Neural cell (in vitro differentiated cells): Measurements from ENCODE around the gene LCLAT1. TPM values are rescaled to one million over a fixed set of nuclear protein-coding genes. Genes with fewer than 3 reads are reported as not detected.

ENCODE experiments used
- H2AFZ ChIP-seq: fragments of 200-600, 300-800 bp; sonication (generic), shearing (Covaris generic); 2 replicates; pipeline ENCODE4 v1.6.0; 2014; ENCODE audit warnings: low read depth, mild to moderate bottlenecking, antibody characterized with exemption, low read length, moderate library complexity
- H3F3A ChIP-seq: fragments of 200-600 bp; shearing (Covaris generic); 2 replicates; pipeline ENCODE4 v1.6.1; 2016; ENCODE audit warnings: mild to moderate bottlenecking, moderate library complexity, mixed read lengths, antibody characterized with exemption, low read length; ENCODE audit not compliant: insufficient read depth, poor library complexity, severe bottlenecking
- H3K27ac ChIP-seq: fragments of 200-600, 300-800 bp; sonication (generic), shearing (Covaris generic); 2 replicates; pipeline ENCODE4 v1.5.1; 2014; ENCODE audit warnings: mild to moderate bottlenecking, low read length, moderate library complexity
- H3K27me3 ChIP-seq: fragments of 300-800, 200-600 bp; sonication (generic), shearing (Covaris generic); 2 replicates; pipeline ENCODE4 v1.6.0; 2014; ENCODE audit warnings: mild to moderate bottlenecking, low read depth, low read length, moderate library complexity; ENCODE audit not compliant: insufficient read depth
- H3K36me3 ChIP-seq: fragments of 300-800, 200-600 bp; sonication (generic), shearing (Covaris generic); 2 replicates; pipeline ENCODE4 v1.5.1; 2014; ENCODE audit warnings: mild to moderate bottlenecking, antibody characterized with exemption, low read length, moderate library complexity; ENCODE audit not compliant: insufficient read depth
- H3K4me2 ChIP-seq: fragments of 300-800, 200-600 bp; sonication (generic), shearing (Covaris generic); 2 replicates; pipeline ENCODE4 v1.6.0; 2014; ENCODE audit warnings: mild to moderate bottlenecking, low read length
- H3K4me3 ChIP-seq: fragments of 300-800, 200-600 bp; sonication (generic), shearing (Covaris generic); 2 replicates; pipeline ENCODE4 v1.5.1; 2014; ENCODE audit warnings: mild to moderate bottlenecking, low read length, moderate library complexity
- H3K79me2 ChIP-seq: fragments of 200-600 bp; shearing (Covaris generic); replicated peaks from 2 replicates; pipeline ENCODE4 v1.6.0; 2014; ENCODE audit warnings: mild to moderate bottlenecking, low read length, moderate library complexity; ENCODE audit not compliant: insufficient read depth
- H3K9ac ChIP-seq: fragments of 300-800, 200-600 bp; sonication (generic), shearing (Covaris generic); 2 replicates; pipeline ENCODE4 v1.6.1; 2016; ENCODE audit warnings: mild to moderate bottlenecking, low read length, mixed read lengths
- H3K9me2 ChIP-seq: fragments of 200-600 bp; shearing (Covaris generic); 2 replicates; pipeline ENCODE4 v1.6.1; 2016; ENCODE audit warnings: mild to moderate bottlenecking, low read length, mixed read lengths; ENCODE audit not compliant: insufficient read depth
- H3K9me3 ChIP-seq: fragments of 200-600, 300-800 bp; sonication (generic), shearing (Covaris generic); 2 replicates; pipeline ENCODE4 v1.6.1; 2016; ENCODE audit warnings: mild to moderate bottlenecking, mixed run types, low read length, moderate library complexity, mixed read lengths
- H4K20me1 ChIP-seq: fragments of 200-600 bp; shearing (Covaris generic); 2 replicates; pipeline ENCODE4 v1.6.1; 2016; ENCODE audit warnings: mild to moderate bottlenecking, mixed run types; ENCODE audit not compliant: insufficient read depth
- CTCF ChIP-seq: fragments of 450-650 bp; IDR thresholded peaks from 2 replicates; pipeline ENCODE4 v1.5.1; 2014; ENCODE audit warnings: antibody characterized with exemption, mild to moderate bottlenecking, moderate library complexity; ENCODE audit not compliant: poor library complexity, severe bottlenecking
- EP300 ChIP-seq: fragments of 450-650 bp; conservative IDR thresholded peaks from 2 replicates; pipeline ENCODE4 v1.6.1; 2014; ENCODE audit warnings: antibody characterized with exemption, mild to moderate bottlenecking, moderate library complexity; ENCODE audit not compliant: poor library complexity, severe bottlenecking
- EZH2 ChIP-seq: fragments of 200-600, 300-800 bp; shearing (Covaris generic), sonication (generic); IDR thresholded peaks from 2 replicates; pipeline ENCODE4 v1.6.1; 2014; ENCODE audit warnings: antibody characterized with exemption, low read length, borderline replicate concordance, mild to moderate bottlenecking; ENCODE audit not compliant: insufficient read depth, poor library complexity, severe bottlenecking
- MXI1 ChIP-seq: fragments of 450-650 bp; conservative IDR thresholded peaks from 2 replicates; pipeline ENCODE4 v1.6.1; 2014; ENCODE audit warnings: antibody characterized with exemption, mild to moderate bottlenecking; ENCODE audit not compliant: poor library complexity, severe bottlenecking
- POLR2AphosphoS5 ChIP-seq: IDR thresholded peaks from 2 replicates; pipeline ENCODE4 v1.6.1; 2012
- RAD21 ChIP-seq: fragments of 450-650 bp; conservative IDR thresholded peaks from 2 replicates; pipeline ENCODE4 v1.6.1; 2014; ENCODE audit warnings: antibody characterized with exemption, mild to moderate bottlenecking, moderate library complexity
- REST ChIP-seq: IDR thresholded peaks from 2 replicates; pipeline ENCODE4 v1.6.1; 2012; ENCODE audit warnings: borderline replicate concordance
- SMC3 ChIP-seq: fragments of 450-650 bp; conservative IDR thresholded peaks from 2 replicates; pipeline ENCODE4 v1.6.1; 2014; ENCODE audit warnings: antibody characterized with exemption, mild to moderate bottlenecking, moderate library complexity; ENCODE audit not compliant: poor library complexity
- TAF1 ChIP-seq: IDR thresholded peaks from 2 replicates; pipeline ENCODE4 v1.6.1; 2012; ENCODE audit warnings: low read depth
- polyA plus RNA-seq: library from polyadenylated mRNA; depleted of rRNA; stranded (reverse); fragments of >200 nt; gene quantifications from 2 replicates; pipeline ENCODE4 v1.2.3, GENCODE V29; 2014

LCLAT1 gene
- polyA plus RNA-seq, 1 donor from 2014 or later = 5.8 TPM

DNA sequence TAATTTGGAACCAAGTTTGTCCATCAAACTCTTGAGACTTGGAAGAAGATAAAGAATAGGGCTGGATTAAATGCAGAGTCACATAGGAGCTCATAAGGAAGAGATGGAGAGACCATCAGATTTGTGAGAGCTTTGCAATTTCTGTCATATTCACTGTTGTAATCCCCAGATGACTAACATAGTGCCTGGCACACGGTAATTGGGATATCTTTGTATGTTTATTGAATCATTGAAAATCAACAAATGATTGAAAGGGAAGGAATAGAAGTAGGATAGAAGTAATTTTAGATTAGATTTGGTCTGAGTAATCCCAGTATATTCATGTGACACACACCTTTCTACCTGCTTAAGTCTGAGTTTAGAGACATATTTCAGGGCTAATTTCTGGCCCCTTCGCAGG is 75.4 kb downstream of the LCLAT1 start:
- no peak overlapping the region for H3K4me2 ChIP-seq
- no peaks in the 10 kb centered on the region for H3K9me2 ChIP-seq
- no peak overlapping the region for H2AFZ ChIP-seq
- no peaks in the 10 kb centered on the region for H3K27me3 ChIP-seq
- peaks cover 9% of the 10 kb centered on the region for H3K9me3 ChIP-seq
- no peak overlapping the region for H3K9ac ChIP-seq
- H4K20me1 ChIP-seq = no peaks in the 10 kb centered on the region
- H3K4me3 ChIP-seq = no peak overlapping the region
- H3K36me3 ChIP-seq = no peaks in the 10 kb centered on the region
- H3K27ac ChIP-seq = no peak overlapping the region
- no peak for TF ChIP-seq REST
- no peak for TF ChIP-seq POLR2AphosphoS5
- TF ChIP-seq SMC3 = no peak
- no peak for TF ChIP-seq CTCF
- no peak for TF ChIP-seq RAD21
- TF ChIP-seq TAF1 = no peak
- TF ChIP-seq MXI1 = no peak
- TF ChIP-seq EZH2 = no peak
- no peak for TF ChIP-seq EP300
- no peaks in the 10 kb centered on the region for H3F3A ChIP-seq
- no peaks in the 10 kb centered on the region for H3K79me2 ChIP-seq

GRCh38 chr2:30527411-30527810 is 80.4 kb downstream of the LCLAT1 start:
- Histone ChIP-seq H3K9ac (no peak overlapping the region), H3K9me3 (peaks cover 9% of the 10 kb centered on the region), H3F3A (no peaks in the 10 kb centered on the region), H3K36me3 (peaks cover 3% of the 10 kb centered on the region), H3K4me2 (no peak overlapping the region), H3K27ac (no peak overlapping the region), H3K4me3 (no peak overlapping the region), H3K27me3 (no peaks in the 10 kb centered on the region), H3K79me2 (no peaks in the 10 kb centered on the region), H3K9me2 (no peaks in the 10 kb centered on the region), H2AFZ (no peak overlapping the region), H4K20me1 (no peaks in the 10 kb centered on the region)
- no peak for TF ChIP-seq REST
- no peak for TF ChIP-seq CTCF
- no peak for TF ChIP-seq MXI1
- TF ChIP-seq TAF1 = no peak
- no peak for TF ChIP-seq POLR2AphosphoS5
- TF ChIP-seq EP300 = no peak
- no peak for TF ChIP-seq EZH2
- TF ChIP-seq RAD21 = no peak
- TF ChIP-seq SMC3 = no peak
